HCT116 (cell line): Measurements from ENCODE around the gene TAS2R13. TPM values are rescaled to one million over a fixed set of nuclear protein-coding genes. Genes with fewer than 3 reads are reported as not detected.

ENCODE experiments used
- ATAC-seq: fragments of 200-7000 bp; cut with Tn5 transposase; 2 replicates; pipeline ENCODE4 v1.9.1; 2020; ENCODE audit warnings: mild to moderate bottlenecking, moderate library complexity
- BruUV-seq: library from RNA; stranded (reverse); fragments of 400-500 nt; replicated peaks from 2 replicates; lab custom pipeline; 2021; lab: Mats Ljungman, UMichigan
- CTCF ChIA-PET: fragments of 300-600 bp; sonication (Branson Sonifier 250); formaldehyde crosslinking; loops from one replicate; lab custom pipeline; 2021; ENCODE audit warnings: antibody characterized with exemption; lab: Charles Lee
- POLR2A ChIA-PET: fragments of 300-600, 350-600 bp; sonication (Branson Sonifier 250); formaldehyde crosslinking; loops from one replicate; lab custom pipeline; 2021; ENCODE audit warnings: antibody characterized with exemption; lab: Charles Lee
- RAD21 ChIA-PET, 2 experiments: fragments of 300-600 bp; sonication (Branson Sonifier 250); formaldehyde crosslinking; loops; one replicate each; lab custom pipeline; 2023; ENCODE audit warnings: low total read pairs in 2 of 2; ENCODE audit not compliant: uncharacterized antibody in 2 of 2, unreplicated experiment in 2 of 2, low non-redundant PET in 1 of 2; lab: Charles Lee
- DNase-seq: peaks from one replicate; pipeline ENCODE4 v3.0.0-alpha.2; 2010; ENCODE audit warnings: low read depth, low spot score
- H2AFZ ChIP-seq: fragments of 200-600 bp; shearing (Covaris generic), sonication (generic); 2 replicates; pipeline ENCODE4 v1.6.1; 2017; ENCODE audit warnings: low read depth, mixed run types, mixed read lengths, antibody characterized with exemption, low read length; ENCODE audit not compliant: poor library complexity, severe bottlenecking
- H3K27ac ChIP-seq: 2 replicates; pipeline ENCODE4 v1.5.1; 2012; ENCODE audit warnings: low read depth, low read length
- H3K27me3 ChIP-seq: fragments of 200-600 bp; sonication (generic); 2 replicates; pipeline ENCODE4 v1.6.1; 2016; ENCODE audit warnings: mixed run types, low read length, mixed read lengths; ENCODE audit not compliant: insufficient read depth
- H3K36me3 ChIP-seq, 2 experiments: fragments of 200-500 bp in 1 of 2; fragments of 200-600 bp in 1 of 2; sonication (Bioruptor generic) in 1 of 2; sonication (generic) in 1 of 2; 2 replicates each; pipeline versions ENCODE4 v1.5.1 to v1.6.1; 2014 to 2016; ENCODE audit warnings: low read length in 2 of 2, inconsistent platforms in 1 of 2, mixed read lengths in 1 of 2, mixed run types in 1 of 2; ENCODE audit not compliant: insufficient read depth in 2 of 2, control insufficient read depth in 1 of 2
- H3K4me1 ChIP-seq, 2 experiments: fragments of 200-600 bp in 1 of 2; sonication (generic) in 1 of 2; 2 replicates each; pipeline versions ENCODE4 v1.5.1 to v1.6.1; 2012 to 2017; ENCODE audit warnings: low read length in 2 of 2, inconsistent platforms in 1 of 2, mild to moderate bottlenecking in 1 of 2, mixed read lengths in 1 of 2, mixed run types in 1 of 2, moderate library complexity in 1 of 2; ENCODE audit not compliant: insufficient read depth in 2 of 2, control insufficient read depth in 1 of 2
- H3K4me2 ChIP-seq: fragments of 200-600 bp; sonication (generic); 2 replicates; pipeline ENCODE4 v1.6.1; 2017; ENCODE audit warnings: mixed run types, low read length, mixed read lengths
- H3K4me3 ChIP-seq, 2 experiments: fragments of 200-600 bp in 1 of 2; sonication (generic) in 1 of 2; replicated peaks in 1 of 2; 2 replicates each; pipeline ENCODE4 v1.5.1; 2011 to 2016; ENCODE audit warnings: low read length in 2 of 2, control low read depth in 1 of 2, low read depth in 1 of 2, mild to moderate bottlenecking in 1 of 2, mixed read lengths in 1 of 2, mixed run types in 1 of 2
- H3K79me2 ChIP-seq: fragments of 200-600 bp; sonication (generic); 2 replicates; pipeline ENCODE4 v1.6.1; 2017; ENCODE audit warnings: mild to moderate bottlenecking, mixed run types, low read length, moderate library complexity, mixed read lengths; ENCODE audit not compliant: insufficient read depth
- H3K9ac ChIP-seq: fragments of 200-600 bp; sonication (generic); 2 replicates; pipeline ENCODE4 v1.6.1; 2016; ENCODE audit warnings: low read length, mixed read lengths
- H3K9me2 ChIP-seq: fragments of 200-600 bp; sonication (generic), shearing (Covaris generic); 2 replicates; pipeline ENCODE4 v1.6.1; 2017; ENCODE audit warnings: mixed run types, mild to moderate bottlenecking, moderate library complexity; ENCODE audit not compliant: insufficient read depth
- H3K9me3 ChIP-seq, 2 experiments: fragments of 200-500 bp in 1 of 2; fragments of 200-600 bp in 1 of 2; sonication (Bioruptor generic) in 1 of 2; sonication (generic) in 1 of 2; 2 replicates each; pipeline ENCODE4 v1.6.1; 2014 to 2017; ENCODE audit warnings: low read length in 2 of 2, mixed read lengths in 2 of 2, inconsistent platforms in 1 of 2, low read depth in 1 of 2, mild to moderate bottlenecking in 1 of 2, mixed run types in 1 of 2, moderate library complexity in 1 of 2; ENCODE audit not compliant: control insufficient read depth in 1 of 2, insufficient read depth in 1 of 2
- H4K20me1 ChIP-seq: fragments of 200-600 bp; sonication (generic), shearing (Covaris generic); 2 replicates; pipeline ENCODE4 v1.6.1; 2017; ENCODE audit warnings: mixed run types, mild to moderate bottlenecking, moderate library complexity; ENCODE audit not compliant: insufficient read depth
- CBX3 ChIP-seq: IDR thresholded peaks from 2 replicates; pipeline ENCODE4 v1.6.1; 2012; ENCODE audit warnings: low read depth
- CEBPB ChIP-seq: IDR thresholded peaks from 2 replicates; pipeline ENCODE4 v1.6.1; 2012; ENCODE audit warnings: low read depth
- EGR1 ChIP-seq: IDR thresholded peaks from 2 replicates; pipeline ENCODE4 v1.6.1; 2012; ENCODE audit warnings: low read depth
- ELF1 ChIP-seq: IDR thresholded peaks from 2 replicates; pipeline ENCODE4 v1.6.1; 2012; ENCODE audit warnings: low read depth, borderline replicate concordance
- EZH2phosphoT487 ChIP-seq: fragments of 200-600 bp; IDR thresholded peaks from 2 replicates; pipeline ENCODE4 v1.6.1; 2018; ENCODE audit warnings: antibody characterized with exemption, borderline replicate concordance
- JUND ChIP-seq: IDR thresholded peaks from 2 replicates; pipeline ENCODE4 v1.6.1; 2012
- POLR2AphosphoS5 ChIP-seq: IDR thresholded peaks from 2 replicates; pipeline ENCODE4 v1.6.1; 2011; ENCODE audit warnings: mild to moderate bottlenecking, low read depth, low read length, moderate library complexity
- RAD21 ChIP-seq: IDR thresholded peaks from 2 replicates; pipeline ENCODE4 v1.6.1; 2012; ENCODE audit warnings: low read depth, mild to moderate bottlenecking
- SRF ChIP-seq: IDR thresholded peaks from 2 replicates; pipeline ENCODE4 v1.6.1; 2012; ENCODE audit warnings: low read depth
- TCF7L2 ChIP-seq: IDR thresholded peaks from 2 replicates; pipeline ENCODE4 v1.7.0; 2011; ENCODE audit warnings: borderline replicate concordance, inconsistent platforms; ENCODE audit not compliant: insufficient read depth, insufficient read length; ENCODE audit errors: extremely low read depth
- YY1 ChIP-seq: IDR thresholded peaks from 2 replicates; pipeline ENCODE4 v1.6.1; 2011; ENCODE audit warnings: low read length, low read depth, moderate library complexity, mild to moderate bottlenecking; ENCODE audit not compliant: insufficient replicate concordance; ENCODE audit errors: extremely low read depth
- intact Hi-C: fragments of 100-400 bp; cut with micrococcal nuclease; formaldehyde crosslinking; loops from 2 replicates; pipeline ENCODE4 v1.10.0; 2022
- total RNA-seq: library from RNA; stranded (reverse); gene quantifications from one replicate; pipeline ENCODE4 v1.2.1, GENCODE V29; 2021; ENCODE audit not compliant: unreplicated experiment
- TF ChIP-seq, protein P1 (sequence below): IDR thresholded peaks from 2 replicates; pipeline ENCODE4 v1.6.1; 2012; ENCODE audit warnings: low read depth
- TF ChIP-seq, protein P2 (sequence below): IDR thresholded peaks from 2 replicates; pipeline ENCODE4 v1.6.1; 2011; ENCODE audit warnings: mild to moderate bottlenecking, low read length, moderate library complexity; ENCODE audit not compliant: insufficient replicate concordance; ENCODE audit errors: extremely low read depth

Gene TAS2R13
- total RNA-seq, 1 experiment from 2014 or later = 0.91 TPM

DNA sequence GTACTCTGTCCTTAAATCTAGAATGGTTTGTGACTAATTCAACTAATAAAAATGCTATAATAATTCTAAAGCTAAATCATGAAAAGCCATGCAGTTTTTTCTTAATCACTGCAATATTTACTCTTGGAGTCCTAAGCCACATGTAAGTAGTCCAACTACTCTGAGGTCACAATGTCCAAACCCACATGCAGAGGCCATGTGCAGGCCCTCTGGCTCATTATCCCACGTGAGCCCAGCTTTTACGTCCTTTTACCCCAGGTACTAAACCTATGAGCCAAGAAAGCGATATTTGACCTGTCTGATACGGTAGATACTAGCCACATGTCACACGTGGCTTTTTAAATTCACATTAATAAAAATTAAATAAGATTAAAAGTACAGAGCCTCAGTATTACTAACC lies 12.5 kb downstream of the TAS2R13 start:
- Histone ChIP-seq H3K4me1 (no peaks in the 10 kb centered on the region), H4K20me1 (no peaks in the 10 kb centered on the region), H3K4me2 (no peak overlapping the region), H3K9me3 (no peaks in the 10 kb centered on the region), H3K27ac (no peak overlapping the region), H3K36me3 (no peaks in the 10 kb centered on the region), H3K79me2 (no peaks in the 10 kb centered on the region; the same call in 1 of the 2 replicates), H3K27me3 (no peaks in the 10 kb centered on the region), H2AFZ (no peak overlapping the region), H3K4me3 (no peak overlapping the region), H3K9ac (no peak overlapping the region), H3K9me2 (no peaks in the 10 kb centered on the region)
- TF ChIP-seq CEBPB = no peak
- no peak for TF ChIP-seq TCF7L2
- TF ChIP-seq ELF1 = no peak
- TF ChIP-seq RAD21 = no peak
- TF ChIP-seq JUND = no peak
- no peak for TF ChIP-seq SRF
- TF ChIP-seq, protein P1, sequence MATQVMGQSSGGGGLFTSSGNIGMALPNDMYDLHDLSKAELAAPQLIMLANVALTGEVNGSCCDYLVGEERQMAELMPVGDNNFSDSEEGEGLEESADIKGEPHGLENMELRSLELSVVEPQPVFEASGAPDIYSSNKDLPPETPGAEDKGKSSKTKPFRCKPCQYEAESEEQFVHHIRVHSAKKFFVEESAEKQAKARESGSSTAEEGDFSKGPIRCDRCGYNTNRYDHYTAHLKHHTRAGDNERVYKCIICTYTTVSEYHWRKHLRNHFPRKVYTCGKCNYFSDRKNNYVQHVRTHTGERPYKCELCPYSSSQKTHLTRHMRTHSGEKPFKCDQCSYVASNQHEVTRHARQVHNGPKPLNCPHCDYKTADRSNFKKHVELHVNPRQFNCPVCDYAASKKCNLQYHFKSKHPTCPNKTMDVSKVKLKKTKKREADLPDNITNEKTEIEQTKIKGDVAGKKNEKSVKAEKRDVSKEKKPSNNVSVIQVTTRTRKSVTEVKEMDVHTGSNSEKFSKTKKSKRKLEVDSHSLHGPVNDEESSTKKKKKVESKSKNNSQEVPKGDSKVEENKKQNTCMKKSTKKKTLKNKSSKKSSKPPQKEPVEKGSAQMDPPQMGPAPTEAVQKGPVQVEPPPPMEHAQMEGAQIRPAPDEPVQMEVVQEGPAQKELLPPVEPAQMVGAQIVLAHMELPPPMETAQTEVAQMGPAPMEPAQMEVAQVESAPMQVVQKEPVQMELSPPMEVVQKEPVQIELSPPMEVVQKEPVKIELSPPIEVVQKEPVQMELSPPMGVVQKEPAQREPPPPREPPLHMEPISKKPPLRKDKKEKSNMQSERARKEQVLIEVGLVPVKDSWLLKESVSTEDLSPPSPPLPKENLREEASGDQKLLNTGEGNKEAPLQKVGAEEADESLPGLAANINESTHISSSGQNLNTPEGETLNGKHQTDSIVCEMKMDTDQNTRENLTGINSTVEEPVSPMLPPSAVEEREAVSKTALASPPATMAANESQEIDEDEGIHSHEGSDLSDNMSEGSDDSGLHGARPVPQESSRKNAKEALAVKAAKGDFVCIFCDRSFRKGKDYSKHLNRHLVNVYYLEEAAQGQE = no peak
- TF ChIP-seq YY1 = no peak
- TF ChIP-seq, protein P2, sequence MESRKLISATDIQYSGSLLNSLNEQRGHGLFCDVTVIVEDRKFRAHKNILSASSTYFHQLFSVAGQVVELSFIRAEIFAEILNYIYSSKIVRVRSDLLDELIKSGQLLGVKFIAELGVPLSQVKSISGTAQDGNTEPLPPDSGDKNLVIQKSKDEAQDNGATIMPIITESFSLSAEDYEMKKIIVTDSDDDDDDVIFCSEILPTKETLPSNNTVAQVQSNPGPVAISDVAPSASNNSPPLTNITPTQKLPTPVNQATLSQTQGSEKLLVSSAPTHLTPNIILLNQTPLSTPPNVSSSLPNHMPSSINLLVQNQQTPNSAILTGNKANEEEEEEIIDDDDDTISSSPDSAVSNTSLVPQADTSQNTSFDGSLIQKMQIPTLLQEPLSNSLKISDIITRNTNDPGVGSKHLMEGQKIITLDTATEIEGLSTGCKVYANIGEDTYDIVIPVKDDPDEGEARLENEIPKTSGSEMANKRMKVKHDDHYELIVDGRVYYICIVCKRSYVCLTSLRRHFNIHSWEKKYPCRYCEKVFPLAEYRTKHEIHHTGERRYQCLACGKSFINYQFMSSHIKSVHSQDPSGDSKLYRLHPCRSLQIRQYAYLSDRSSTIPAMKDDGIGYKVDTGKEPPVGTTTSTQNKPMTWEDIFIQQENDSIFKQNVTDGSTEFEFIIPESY = no peak
- TF ChIP-seq CBX3 = no peak
- TF ChIP-seq EZH2phosphoT487 = no peak
- no peak for TF ChIP-seq POLR2AphosphoS5
- no peak for TF ChIP-seq EGR1
- ChIA-PET POLR2A (no interaction called here), RAD21 (no interaction called here), CTCF (no interaction called here)
- intact Hi-C loops = no loop called here
- no TSS peak for BruUV-seq
- ATAC-seq = no peak
- no peak for DNase-seq
